Ishikawa (cell line): ENCODE data around the gene NNAT.

Source experiments
- CEBPB ChIP-seq: IDR thresholded peaks from 2 replicates; pipeline ENCODE4 v1.6.1; 2012
- CREB1 ChIP-seq: IDR thresholded peaks from 2 replicates; pipeline ENCODE4 v1.6.1; 2012; ENCODE audit warnings: low read depth
- EGR1 ChIP-seq: IDR thresholded peaks from 2 replicates; pipeline ENCODE4 v1.6.1; 2012
- EP300 ChIP-seq: IDR thresholded peaks from 2 replicates; pipeline ENCODE4 v1.6.1; 2012; ENCODE audit warnings: borderline replicate concordance
- FOXM1 ChIP-seq: IDR thresholded peaks from 2 replicates; pipeline ENCODE4 v1.6.1; 2012; ENCODE audit warnings: low read depth, borderline replicate concordance
- NFIC ChIP-seq: IDR thresholded peaks from 2 replicates; pipeline ENCODE4 v1.6.1; 2012
- RAD21 ChIP-seq: IDR thresholded peaks from 2 replicates; pipeline ENCODE4 v1.6.1; 2012; ENCODE audit warnings: low read depth
- TAF1 ChIP-seq: IDR thresholded peaks from 2 replicates; pipeline ENCODE4 v1.6.1; 2012; ENCODE audit warnings: low read depth, mild to moderate bottlenecking
- TCF12 ChIP-seq: IDR thresholded peaks from 2 replicates; pipeline ENCODE4 v1.6.1; 2012; ENCODE audit warnings: low read depth
- TEAD4 ChIP-seq: IDR thresholded peaks from 2 replicates; pipeline ENCODE4 v1.6.1; 2012
- YY1 ChIP-seq: IDR thresholded peaks from 2 replicates; pipeline ENCODE4 v1.6.1; 2012; ENCODE audit warnings: low read depth
- ZBTB7A ChIP-seq: IDR thresholded peaks from 2 replicates; pipeline ENCODE4 v1.6.1; 2012; ENCODE audit warnings: low read depth
- TF ChIP-seq, protein P1 (sequence below): IDR thresholded peaks from 2 replicates; pipeline ENCODE4 v1.6.1; 2012; ENCODE audit warnings: low read depth, mild to moderate bottlenecking
- TF ChIP-seq, protein P2 (sequence below): IDR thresholded peaks from 2 replicates; pipeline ENCODE4 v1.6.1; 2012
- TF ChIP-seq, protein P3 (sequence below): IDR thresholded peaks from 2 replicates; pipeline ENCODE4 v1.6.1; 2012

Gene NNAT

DNA sequence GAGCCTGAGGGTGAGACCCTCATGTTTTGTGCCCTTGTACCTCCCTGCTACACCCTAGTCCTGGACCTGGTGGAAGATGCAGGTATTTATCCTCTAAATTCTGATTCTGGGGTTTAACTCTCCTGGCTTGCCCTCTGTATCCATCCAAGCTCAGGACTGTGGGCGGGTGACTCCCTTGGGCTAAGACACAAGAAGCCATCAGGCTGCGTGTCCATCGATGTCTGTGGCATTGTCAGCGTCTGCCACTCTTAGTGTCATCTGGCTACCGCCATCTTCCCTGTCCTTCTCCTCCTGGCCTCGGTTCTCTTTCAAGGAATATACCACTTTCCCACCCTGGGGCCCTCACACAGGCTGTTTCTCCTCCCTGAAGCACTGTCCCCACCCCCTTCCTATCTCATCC lies 35.5 kb downstream of the NNAT start:
- TF ChIP-seq TEAD4 (no peak), TCF12 (no peak), FOXM1 (no peak), NFIC (no peak), EGR1 (no peak), YY1 (no peak), ZBTB7A (no peak), CREB1 (no peak), RAD21 (no peak), TAF1 (no peak), EP300 (no peak), CEBPB (no peak)
- TF ChIP-seq, protein P1, sequence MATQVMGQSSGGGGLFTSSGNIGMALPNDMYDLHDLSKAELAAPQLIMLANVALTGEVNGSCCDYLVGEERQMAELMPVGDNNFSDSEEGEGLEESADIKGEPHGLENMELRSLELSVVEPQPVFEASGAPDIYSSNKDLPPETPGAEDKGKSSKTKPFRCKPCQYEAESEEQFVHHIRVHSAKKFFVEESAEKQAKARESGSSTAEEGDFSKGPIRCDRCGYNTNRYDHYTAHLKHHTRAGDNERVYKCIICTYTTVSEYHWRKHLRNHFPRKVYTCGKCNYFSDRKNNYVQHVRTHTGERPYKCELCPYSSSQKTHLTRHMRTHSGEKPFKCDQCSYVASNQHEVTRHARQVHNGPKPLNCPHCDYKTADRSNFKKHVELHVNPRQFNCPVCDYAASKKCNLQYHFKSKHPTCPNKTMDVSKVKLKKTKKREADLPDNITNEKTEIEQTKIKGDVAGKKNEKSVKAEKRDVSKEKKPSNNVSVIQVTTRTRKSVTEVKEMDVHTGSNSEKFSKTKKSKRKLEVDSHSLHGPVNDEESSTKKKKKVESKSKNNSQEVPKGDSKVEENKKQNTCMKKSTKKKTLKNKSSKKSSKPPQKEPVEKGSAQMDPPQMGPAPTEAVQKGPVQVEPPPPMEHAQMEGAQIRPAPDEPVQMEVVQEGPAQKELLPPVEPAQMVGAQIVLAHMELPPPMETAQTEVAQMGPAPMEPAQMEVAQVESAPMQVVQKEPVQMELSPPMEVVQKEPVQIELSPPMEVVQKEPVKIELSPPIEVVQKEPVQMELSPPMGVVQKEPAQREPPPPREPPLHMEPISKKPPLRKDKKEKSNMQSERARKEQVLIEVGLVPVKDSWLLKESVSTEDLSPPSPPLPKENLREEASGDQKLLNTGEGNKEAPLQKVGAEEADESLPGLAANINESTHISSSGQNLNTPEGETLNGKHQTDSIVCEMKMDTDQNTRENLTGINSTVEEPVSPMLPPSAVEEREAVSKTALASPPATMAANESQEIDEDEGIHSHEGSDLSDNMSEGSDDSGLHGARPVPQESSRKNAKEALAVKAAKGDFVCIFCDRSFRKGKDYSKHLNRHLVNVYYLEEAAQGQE = no peak
- TF ChIP-seq, protein P2, sequence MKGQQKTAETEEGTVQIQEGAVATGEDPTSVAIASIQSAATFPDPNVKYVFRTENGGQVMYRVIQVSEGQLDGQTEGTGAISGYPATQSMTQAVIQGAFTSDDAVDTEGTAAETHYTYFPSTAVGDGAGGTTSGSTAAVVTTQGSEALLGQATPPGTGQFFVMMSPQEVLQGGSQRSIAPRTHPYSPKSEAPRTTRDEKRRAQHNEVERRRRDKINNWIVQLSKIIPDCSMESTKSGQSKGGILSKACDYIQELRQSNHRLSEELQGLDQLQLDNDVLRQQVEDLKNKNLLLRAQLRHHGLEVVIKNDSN = no peak
- TF ChIP-seq, protein P3, sequence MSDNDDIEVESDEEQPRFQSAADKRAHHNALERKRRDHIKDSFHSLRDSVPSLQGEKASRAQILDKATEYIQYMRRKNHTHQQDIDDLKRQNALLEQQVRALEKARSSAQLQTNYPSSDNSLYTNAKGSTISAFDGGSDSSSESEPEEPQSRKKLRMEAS = no peak

DNA sequence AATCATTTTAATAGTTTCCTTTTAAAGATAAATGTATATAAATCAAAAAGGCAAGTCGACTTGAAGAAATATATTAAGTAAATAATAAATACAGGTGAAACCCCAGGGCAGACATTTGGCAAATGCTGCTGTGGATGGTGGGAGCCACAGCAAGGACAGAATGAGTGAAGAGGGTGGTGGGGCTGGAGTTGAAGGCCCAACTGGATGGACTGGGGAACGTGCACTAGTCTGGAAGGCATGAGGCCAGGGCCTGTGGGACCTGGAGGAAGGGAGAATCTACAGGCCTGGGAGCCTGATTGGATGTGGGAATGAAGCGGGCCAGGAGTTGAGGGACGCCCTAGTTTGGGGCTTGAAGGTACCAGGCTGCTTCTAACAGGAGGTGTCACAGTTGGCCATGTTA lies 37.3 kb downstream of the NNAT start:
- TF ChIP-seq, protein P1 = no peak
- TF ChIP-seq ZBTB7A (no peak), TAF1 (no peak), FOXM1 (no peak), RAD21 (no peak), EGR1 (no peak), NFIC (no peak), CEBPB (no peak), YY1 (no peak), TEAD4 (no peak), CREB1 (no peak), TCF12 (no peak), EP300 (no peak)
- TF ChIP-seq, protein P2 = no peak
- TF ChIP-seq, protein P3 = no peak

DNA sequence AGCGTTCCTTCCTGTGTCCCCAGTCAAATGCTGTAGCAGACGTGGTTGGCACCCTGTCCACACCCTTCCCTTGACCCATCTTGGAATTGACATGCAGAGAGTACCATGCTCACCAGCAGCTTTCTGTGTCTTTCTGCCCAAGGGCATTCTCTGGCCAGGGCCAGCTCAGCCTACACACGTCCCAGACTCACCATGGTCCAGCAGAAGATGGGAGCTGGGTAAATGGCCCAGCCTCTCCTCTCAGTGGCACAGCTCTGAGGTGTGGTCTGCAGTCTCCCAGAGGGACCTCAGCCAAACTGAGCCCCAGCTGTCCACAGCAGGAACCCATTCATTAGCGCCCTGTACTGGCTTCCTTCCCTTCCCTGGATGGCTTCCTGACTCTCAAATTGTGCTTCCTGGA lies 37.7 kb downstream of the NNAT start:
- TF ChIP-seq TCF12 (no peak), TEAD4 (no peak), EP300 (no peak), RAD21 (no peak), CEBPB (no peak), CREB1 (no peak), TAF1 (no peak), NFIC (no peak)
- TF ChIP-seq, protein P2 = no peak

DNA sequence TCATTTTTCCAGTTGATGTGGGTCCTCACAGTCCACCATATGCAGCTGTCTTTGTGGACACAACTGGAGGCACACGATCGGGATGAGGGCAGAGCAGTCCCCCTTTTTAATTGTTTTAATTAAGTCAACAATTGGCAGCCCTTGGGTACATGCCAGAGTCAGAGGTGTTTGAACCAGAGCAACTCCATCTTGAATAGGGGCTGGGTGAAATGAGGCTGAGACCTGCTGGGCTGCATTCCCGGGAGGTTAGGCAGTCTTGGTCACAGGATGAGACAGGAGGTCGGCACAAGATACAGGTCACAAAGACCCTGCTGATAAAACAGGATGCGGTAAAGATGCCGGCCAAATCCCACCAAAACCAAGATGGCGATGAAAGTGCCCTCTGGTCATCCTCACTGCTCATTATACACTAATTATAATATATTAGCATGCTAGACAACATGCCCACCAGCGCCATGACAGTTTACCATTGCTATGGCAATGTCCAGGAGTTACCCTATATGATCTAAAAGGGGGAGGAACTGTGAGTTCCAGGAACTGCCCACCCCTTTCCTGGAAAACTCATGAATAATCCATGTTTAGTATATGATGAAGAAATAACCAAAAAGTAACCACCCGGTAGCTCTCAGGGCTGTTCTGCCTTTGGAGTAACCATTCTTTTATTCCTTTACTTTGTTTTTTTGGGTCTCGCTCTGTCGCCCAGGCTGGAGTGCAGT lies 38.4 kb downstream of the NNAT start:
- TF ChIP-seq TCF12 (no peak), FOXM1 (no peak), CREB1 (no peak), ZBTB7A (no peak), EP300 (no peak), YY1 (no peak), TAF1 (no peak), EGR1 (no peak)
- TF ChIP-seq, protein P3 = no peak

DNA sequence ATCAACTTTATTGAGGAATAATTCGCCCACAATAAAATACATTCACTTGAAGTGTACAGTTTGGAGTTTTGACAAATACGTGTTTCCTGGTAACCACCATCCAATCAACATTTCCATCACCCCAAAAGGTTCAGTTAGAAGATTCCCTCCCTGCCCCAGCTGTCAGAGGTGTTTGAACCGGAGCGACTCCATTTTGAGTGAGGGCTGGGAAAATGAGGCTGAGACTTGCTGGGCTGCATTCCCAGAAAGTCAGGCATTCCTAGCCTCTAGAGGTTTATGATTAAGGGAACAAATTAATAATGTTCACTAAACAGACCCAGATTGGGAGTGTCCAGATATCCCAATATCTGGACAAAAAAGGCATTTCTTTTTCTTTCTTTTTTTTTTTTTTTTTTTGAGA lies 39.6 kb downstream of the NNAT start:
- TF ChIP-seq, protein P3 = no peak
- TF ChIP-seq CEBPB (no peak), TAF1 (no peak), CREB1 (no peak), EP300 (no peak), TEAD4 (no peak), EGR1 (no peak), NFIC (no peak), RAD21 (no peak), YY1 (no peak), TCF12 (no peak), FOXM1 (no peak), ZBTB7A (no peak)
- TF ChIP-seq, protein P1 = no peak
- TF ChIP-seq, protein P2 = no peak
